Gastroesophageal sphincter (tissue), 3 donors: ENCODE measurements around the gene CLPTM1L.

Experiments
- CTCF ChIP-seq, 4 experiments: fragments of 200-600 bp in 2 of 4; fragments of 450-650 bp in 2 of 4; sonication (generic) in 1 of 4; IDR thresholded peaks; one replicate each; pipeline ENCODE4 v1.5.1; 2017 to 2019; ENCODE audit warnings: antibody characterized with exemption in 4 of 4, mild to moderate bottlenecking in 2 of 4, moderate library complexity in 2 of 4
- EP300 ChIP-seq: sonication (generic); formaldehyde crosslinking; IDR thresholded peaks from one replicate; pipeline ENCODE4 v1.6.1; 2017; ENCODE audit warnings: antibody characterized with exemption, mild to moderate bottlenecking
- POLR2A ChIP-seq, 2 donors: fragments of 450-650 bp; IDR thresholded peaks; one replicate each; pipeline ENCODE4 v1.6.1; 2017; ENCODE audit warnings: antibody characterized with exemption in 2 of 2, mild to moderate bottlenecking in 2 of 2, moderate library complexity in 1 of 2
- POLR2AphosphoS5 ChIP-seq: sonication (generic); formaldehyde crosslinking; IDR thresholded peaks from one replicate; pipeline ENCODE4 v1.6.1; 2017; ENCODE audit warnings: antibody characterized with exemption

DNA sequence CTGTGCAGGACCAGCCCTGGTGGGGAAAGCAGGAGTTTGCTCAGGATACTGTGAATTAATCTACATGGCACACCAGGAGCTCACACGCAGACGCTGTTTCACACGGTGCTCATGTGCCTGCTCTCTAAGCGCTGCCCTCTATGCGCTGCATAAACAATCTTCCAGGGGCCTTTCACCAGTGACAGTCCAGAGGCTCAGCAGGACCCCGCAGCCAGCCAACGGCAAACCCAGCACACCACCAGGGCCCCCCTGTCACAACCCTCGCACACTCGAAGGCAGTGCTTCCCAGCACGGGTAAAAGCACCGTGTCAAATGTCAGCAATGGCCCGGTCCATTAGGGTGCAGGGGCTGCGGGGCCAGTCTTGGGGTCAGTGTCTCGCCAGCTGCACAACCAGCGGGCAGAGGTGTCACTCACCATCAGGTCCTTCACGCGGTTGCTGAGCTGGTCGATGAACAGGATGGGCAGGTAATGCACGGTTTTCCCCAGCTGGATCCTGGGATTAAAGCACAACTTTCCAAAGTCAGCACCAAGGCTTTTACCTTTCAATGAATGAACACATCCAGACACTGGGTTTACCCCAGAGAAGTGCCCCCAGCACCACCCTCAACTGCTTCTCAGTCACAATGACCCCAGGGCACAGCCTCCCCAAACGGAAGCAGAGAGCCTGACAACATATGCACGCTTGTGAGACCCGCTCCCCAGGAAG is 7.3 kb downstream of the CLPTM1L start:
- TF ChIP-seq CTCF (IDR thresholded peaks at IDR 0.05) (no peak), EP300 (no peak), POLR2A (IDR thresholded peaks at IDR 0.05) (no peak), POLR2AphosphoS5 (no peak)
